WTC11 (cell line): ENCODE results near the gene SLC9C1. TPM values are rescaled to one million over a fixed set of nuclear protein-coding genes. Genes with fewer than 3 reads are reported as not detected.

Experiments
- ARID4B ChIP-seq: sonication (generic); formaldehyde crosslinking; IDR thresholded peaks from 2 replicates; pipeline ENCODE4 v1.8.0; 2023; ENCODE audit warnings: missing genetic modification reagents, mild to moderate bottlenecking, borderline replicate concordance
- CDX4 ChIP-seq: fragments of 250-450 bp; sonication (Bioruptor Pico); IDR thresholded peaks from 2 replicates; pipeline ENCODE4 v1.9.0; 2021; ENCODE audit warnings: moderate library complexity, mild to moderate bottlenecking, inconsistent platforms, borderline replicate concordance
- CREM ChIP-seq: sonication (generic); formaldehyde crosslinking; IDR thresholded peaks from 2 replicates; pipeline ENCODE4 v1.8.1; 2022; ENCODE audit warnings: mild to moderate bottlenecking, missing genetic modification reagents, moderate library complexity
- E2F4 ChIP-seq: sonication (generic); formaldehyde crosslinking; IDR thresholded peaks from 2 replicates; pipeline ENCODE4 v1.8.1; 2022; ENCODE audit warnings: low read depth, mild to moderate bottlenecking, moderate library complexity, missing genetic modification reagents, borderline replicate concordance
- ELF4 ChIP-seq: sonication (generic); formaldehyde crosslinking; IDR thresholded peaks from 2 replicates; pipeline ENCODE4 v1.8.1; 2022; ENCODE audit warnings: low read depth, mild to moderate bottlenecking, moderate library complexity, missing genetic modification reagents
- EMX1 ChIP-seq: fragments of 250-450 bp; sonication (Bioruptor Pico); IDR thresholded peaks from 2 replicates; pipeline ENCODE4 v1.8.0; 2021; ENCODE audit warnings: mild to moderate bottlenecking
- ERG ChIP-seq: fragments of 250-450 bp; sonication (Bioruptor Pico); IDR thresholded peaks from 2 replicates; pipeline ENCODE4 v1.8.0; 2021; ENCODE audit warnings: mild to moderate bottlenecking
- FOXP1 ChIP-seq: sonication (generic); formaldehyde crosslinking; IDR thresholded peaks from 2 replicates; pipeline ENCODE4 v1.8.0; 2022; ENCODE audit warnings: missing genetic modification reagents, mild to moderate bottlenecking, moderate library complexity, borderline replicate concordance
- JAZF1 ChIP-seq: fragments of 250-450 bp; sonication (Bioruptor Pico); IDR thresholded peaks from 2 replicates; pipeline ENCODE4 v1.9.0; 2021; ENCODE audit warnings: moderate library complexity, mild to moderate bottlenecking, inconsistent platforms
- JUN ChIP-seq: sonication (generic); formaldehyde crosslinking; IDR thresholded peaks from 2 replicates; pipeline ENCODE4 v1.8.0; 2023; ENCODE audit warnings: mild to moderate bottlenecking, missing genetic modification reagents
- NFATC4 ChIP-seq: fragments of 250-450 bp; sonication (Bioruptor Pico); IDR thresholded peaks from 2 replicates; pipeline ENCODE4 v1.9.0; 2021; ENCODE audit warnings: mild to moderate bottlenecking
- NR1H2 ChIP-seq: sonication (generic); formaldehyde crosslinking; IDR thresholded peaks from 2 replicates; pipeline ENCODE4 v1.9.0; 2021; ENCODE audit warnings: mild to moderate bottlenecking, moderate library complexity, missing genetic modification reagents
- NR3C1 ChIP-seq: sonication (generic); formaldehyde crosslinking; conservative IDR thresholded peaks from 2 replicates; pipeline ENCODE4 v1.8.1; 2023; ENCODE audit warnings: low read depth, mild to moderate bottlenecking, missing genetic modification reagents
- SMAD3 ChIP-seq: sonication (generic); formaldehyde crosslinking; IDR thresholded peaks from 2 replicates; pipeline ENCODE4 v1.8.0; 2022; ENCODE audit warnings: missing genetic modification reagents, mild to moderate bottlenecking, borderline replicate concordance
- TCF7 ChIP-seq: sonication (generic); formaldehyde crosslinking; IDR thresholded peaks from 2 replicates; pipeline ENCODE4 v1.8.0; 2022; ENCODE audit warnings: mild to moderate bottlenecking, low read depth, missing genetic modification reagents, moderate library complexity
- TEAD4 ChIP-seq: sonication (generic); formaldehyde crosslinking; IDR thresholded peaks from 2 replicates; pipeline ENCODE4 v1.8.0; 2022; ENCODE audit warnings: mild to moderate bottlenecking, missing genetic modification reagents
- TP53 ChIP-seq: sonication (generic); formaldehyde crosslinking; IDR thresholded peaks from 2 replicates; pipeline ENCODE4 v1.8.1; 2023; ENCODE audit warnings: mild to moderate bottlenecking, missing genetic modification reagents
- ZNF138 ChIP-seq: sonication (generic); formaldehyde crosslinking; conservative IDR thresholded peaks from 2 replicates; pipeline ENCODE4 v1.8.1; 2022; ENCODE audit warnings: mild to moderate bottlenecking, moderate library complexity, missing genetic modification reagents
- ZNF281 ChIP-seq: sonication (generic); formaldehyde crosslinking; IDR thresholded peaks from 2 replicates; pipeline ENCODE4 v1.8.0; 2023; ENCODE audit warnings: mild to moderate bottlenecking, missing genetic modification reagents
- ZNF317 ChIP-seq: sonication (generic); formaldehyde crosslinking; IDR thresholded peaks from 2 replicates; pipeline ENCODE4 v1.8.1; 2023; ENCODE audit warnings: low read depth, mild to moderate bottlenecking, moderate library complexity, missing genetic modification reagents, borderline replicate concordance
- ZNF423 ChIP-seq: fragments of 250-450 bp; sonication (Bioruptor Pico); IDR thresholded peaks from 2 replicates; pipeline ENCODE4 v2.1.2; 2022; ENCODE audit warnings: mild to moderate bottlenecking, moderate library complexity
- ZNF512 ChIP-seq: sonication (generic); formaldehyde crosslinking; IDR thresholded peaks from 2 replicates; pipeline ENCODE4 v1.8.1; 2022; ENCODE audit warnings: missing genetic modification reagents, borderline replicate concordance
- ZNF671 ChIP-seq: fragments of 250-450 bp; sonication (Bioruptor Pico); IDR thresholded peaks from 2 replicates; pipeline ENCODE4 v1.8.0; 2021; ENCODE audit warnings: mild to moderate bottlenecking
- total RNA-seq: library from RNA; stranded (reverse); gene quantifications from 3 replicates; pipeline ENCODE4 v1.2.3, GENCODE V29; 2021
- TF ChIP-seq, protein P1 (sequence below): sonication (generic); formaldehyde crosslinking; IDR thresholded peaks from 2 replicates; pipeline ENCODE4 v1.8.0; 2023; ENCODE audit warnings: missing genetic modification reagents
- TF ChIP-seq, protein P2 (sequence below): sonication (generic); formaldehyde crosslinking; conservative IDR thresholded peaks from 2 replicates; pipeline ENCODE4 v1.8.1; 2022; ENCODE audit warnings: mild to moderate bottlenecking, missing genetic modification reagents
- TF ChIP-seq, protein P3 (sequence below): sonication (generic); formaldehyde crosslinking; IDR thresholded peaks from 2 replicates; pipeline ENCODE4 v1.8.1; 2022; ENCODE audit warnings: mild to moderate bottlenecking, missing genetic modification reagents, moderate library complexity, borderline replicate concordance

Gene SLC9C1
- total RNA-seq, 1 experiment from 2014 or later = 3.5 TPM

DNA sequence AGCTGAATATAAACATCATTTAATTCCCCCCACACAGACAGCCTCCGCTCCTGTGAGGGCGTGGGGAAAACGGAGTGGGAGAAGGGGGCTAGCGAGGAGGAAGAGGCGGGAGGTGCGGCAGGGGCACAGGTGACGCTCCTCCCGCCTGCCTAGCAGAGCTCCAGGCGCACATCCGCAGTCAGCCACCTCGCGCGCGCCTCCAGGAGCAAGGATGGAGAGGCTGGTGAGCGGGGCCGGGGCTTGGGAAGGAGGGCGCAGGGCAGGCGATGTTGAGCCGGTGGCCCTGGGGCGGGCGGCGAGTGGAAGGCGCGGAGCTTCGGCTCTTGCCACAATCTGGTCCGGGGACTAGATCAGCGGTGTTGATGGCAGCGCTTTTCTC, 39.0 kb upstream of the SLC9C1 start, which contains the start of gene CD200 (continued):
- TF ChIP-seq ZNF317 (CRISPR knock-in tag) (no peak), ZNF671 (CRISPR knock-in tag) (no peak), TCF7 (CRISPR knock-in tag) (no peak), ZNF138 (peak; percentile 70; the same call in 1 of the 2 replicates), ARID4B (no peak), ZNF423 (CRISPR knock-in tag) (no peak), CREM (CRISPR knock-in tag) (0 out of 2 replicates have a peak, but pooled peaks have one; percentile 70), ERG (CRISPR knock-in tag) (no peak), SMAD3 (CRISPR knock-in tag) (no peak; the same call in 1 of the 2 replicates), CDX4 (CRISPR knock-in tag) (no peak), E2F4 (CRISPR knock-in tag) (no peak), NFATC4 (no peak), ZNF281 (no peak), EMX1 (CRISPR knock-in tag) (no peak), TP53 (CRISPR knock-in tag) (no peak), NR3C1 (CRISPR knock-in tag) (no peak), NR1H2 (CRISPR knock-in tag) (no peak), JUN (CRISPR knock-in tag) (no peak), TEAD4 (CRISPR knock-in tag) (no peak), FOXP1 (CRISPR knock-in tag) (peak; percentile 29; the same call in 1 of the 2 replicates), ELF4 (CRISPR knock-in tag) (no peak), JAZF1 (CRISPR knock-in tag) (no peak), ZNF512 (CRISPR knock-in tag) (no peak)
- TF ChIP-seq, protein P1, sequence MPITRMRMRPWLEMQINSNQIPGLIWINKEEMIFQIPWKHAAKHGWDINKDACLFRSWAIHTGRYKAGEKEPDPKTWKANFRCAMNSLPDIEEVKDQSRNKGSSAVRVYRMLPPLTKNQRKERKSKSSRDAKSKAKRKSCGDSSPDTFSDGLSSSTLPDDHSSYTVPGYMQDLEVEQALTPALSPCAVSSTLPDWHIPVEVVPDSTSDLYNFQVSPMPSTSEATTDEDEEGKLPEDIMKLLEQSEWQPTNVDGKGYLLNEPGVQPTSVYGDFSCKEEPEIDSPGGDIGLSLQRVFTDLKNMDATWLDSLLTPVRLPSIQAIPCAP (CRISPR knock-in tag) = 0 out of 2 replicates have a peak, but pooled peaks have one; percentile 49
- TF ChIP-seq, protein P2, sequence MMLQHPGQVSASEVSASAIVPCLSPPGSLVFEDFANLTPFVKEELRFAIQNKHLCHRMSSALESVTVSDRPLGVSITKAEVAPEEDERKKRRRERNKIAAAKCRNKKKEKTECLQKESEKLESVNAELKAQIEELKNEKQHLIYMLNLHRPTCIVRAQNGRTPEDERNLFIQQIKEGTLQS = no peak
- TF ChIP-seq, protein P3, sequence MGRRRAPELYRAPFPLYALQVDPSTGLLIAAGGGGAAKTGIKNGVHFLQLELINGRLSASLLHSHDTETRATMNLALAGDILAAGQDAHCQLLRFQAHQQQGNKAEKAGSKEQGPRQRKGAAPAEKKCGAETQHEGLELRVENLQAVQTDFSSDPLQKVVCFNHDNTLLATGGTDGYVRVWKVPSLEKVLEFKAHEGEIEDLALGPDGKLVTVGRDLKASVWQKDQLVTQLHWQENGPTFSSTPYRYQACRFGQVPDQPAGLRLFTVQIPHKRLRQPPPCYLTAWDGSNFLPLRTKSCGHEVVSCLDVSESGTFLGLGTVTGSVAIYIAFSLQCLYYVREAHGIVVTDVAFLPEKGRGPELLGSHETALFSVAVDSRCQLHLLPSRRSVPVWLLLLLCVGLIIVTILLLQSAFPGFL = no peak
